C4-2B (cell line): ENCODE measurements around the gene IDUA.
"Not testable (repeated sequence)": the region's sequence is repeated elsewhere in the genome, so short reads cannot be mapped to it uniquely, and the experiment has no call there.

Source experiments
- H3K27ac ChIP-seq: fragments of 450-650 bp; 2 replicates; pipeline ENCODE4 v1.5.1; 2017
- ZFX ChIP-seq: fragments of 450-650 bp; IDR thresholded peaks from 2 replicates; pipeline ENCODE4 v1.6.1; 2017
- TF ChIP-seq, protein P1 (sequence below): fragments of 450-650 bp; conservative IDR thresholded peaks from 2 replicates; pipeline ENCODE4 v1.5.1; 2017; ENCODE audit warnings: mild to moderate bottlenecking

Gene IDUA

DNA sequence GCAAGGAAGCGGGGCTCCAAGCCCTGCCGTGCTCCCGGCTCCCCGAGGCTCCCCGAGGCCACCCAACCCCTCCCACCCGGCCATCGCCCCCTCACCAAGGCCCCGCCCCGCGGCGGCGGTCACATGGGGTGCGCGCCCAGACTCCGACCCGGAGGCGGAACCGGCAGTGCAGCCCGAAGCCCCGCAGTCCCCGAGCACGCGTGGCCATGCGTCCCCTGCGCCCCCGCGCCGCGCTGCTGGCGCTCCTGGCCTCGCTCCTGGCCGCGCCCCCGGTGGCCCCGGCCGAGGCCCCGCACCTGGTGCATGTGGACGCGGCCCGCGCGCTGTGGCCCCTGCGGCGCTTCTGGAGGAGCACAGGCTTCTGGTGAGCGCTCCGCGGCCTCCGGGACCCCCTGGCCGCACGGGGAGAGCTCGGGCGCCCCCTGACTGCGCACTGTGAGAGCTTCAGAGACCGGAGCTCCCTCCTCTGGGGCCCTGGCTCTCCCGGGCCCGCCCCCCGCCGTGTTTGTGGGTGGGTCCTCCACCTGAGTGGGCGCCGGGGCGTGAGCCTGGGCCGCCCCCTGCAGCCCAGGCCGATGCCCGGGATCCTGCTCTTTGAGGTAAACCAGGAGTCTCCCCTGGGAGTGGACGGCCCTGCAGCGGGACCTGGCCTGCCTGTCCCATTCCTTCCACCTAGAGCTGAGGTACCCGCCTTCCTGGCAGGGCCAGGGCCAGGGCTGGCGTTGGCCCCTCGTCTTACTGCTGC lies at the start of gene IDUA:
Gene IDUA, plus strand, starts transcription at position 166 of the 745 bp plus-strand sequence. Its CDS starts 41 bp downstream, at position 207.
- H3K27ac ChIP-seq: peak within 1 kb of the TSS; percentile 82
- 0 out of 2 replicates have a peak, but pooled peaks have one; percentile 25 for TF ChIP-seq ZFX
- TF ChIP-seq, protein P1, sequence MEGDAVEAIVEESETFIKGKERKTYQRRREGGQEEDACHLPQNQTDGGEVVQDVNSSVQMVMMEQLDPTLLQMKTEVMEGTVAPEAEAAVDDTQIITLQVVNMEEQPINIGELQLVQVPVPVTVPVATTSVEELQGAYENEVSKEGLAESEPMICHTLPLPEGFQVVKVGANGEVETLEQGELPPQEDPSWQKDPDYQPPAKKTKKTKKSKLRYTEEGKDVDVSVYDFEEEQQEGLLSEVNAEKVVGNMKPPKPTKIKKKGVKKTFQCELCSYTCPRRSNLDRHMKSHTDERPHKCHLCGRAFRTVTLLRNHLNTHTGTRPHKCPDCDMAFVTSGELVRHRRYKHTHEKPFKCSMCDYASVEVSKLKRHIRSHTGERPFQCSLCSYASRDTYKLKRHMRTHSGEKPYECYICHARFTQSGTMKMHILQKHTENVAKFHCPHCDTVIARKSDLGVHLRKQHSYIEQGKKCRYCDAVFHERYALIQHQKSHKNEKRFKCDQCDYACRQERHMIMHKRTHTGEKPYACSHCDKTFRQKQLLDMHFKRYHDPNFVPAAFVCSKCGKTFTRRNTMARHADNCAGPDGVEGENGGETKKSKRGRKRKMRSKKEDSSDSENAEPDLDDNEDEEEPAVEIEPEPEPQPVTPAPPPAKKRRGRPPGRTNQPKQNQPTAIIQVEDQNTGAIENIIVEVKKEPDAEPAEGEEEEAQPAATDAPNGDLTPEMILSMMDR: no peak; the same call in 1 of the 2 replicates

DNA sequence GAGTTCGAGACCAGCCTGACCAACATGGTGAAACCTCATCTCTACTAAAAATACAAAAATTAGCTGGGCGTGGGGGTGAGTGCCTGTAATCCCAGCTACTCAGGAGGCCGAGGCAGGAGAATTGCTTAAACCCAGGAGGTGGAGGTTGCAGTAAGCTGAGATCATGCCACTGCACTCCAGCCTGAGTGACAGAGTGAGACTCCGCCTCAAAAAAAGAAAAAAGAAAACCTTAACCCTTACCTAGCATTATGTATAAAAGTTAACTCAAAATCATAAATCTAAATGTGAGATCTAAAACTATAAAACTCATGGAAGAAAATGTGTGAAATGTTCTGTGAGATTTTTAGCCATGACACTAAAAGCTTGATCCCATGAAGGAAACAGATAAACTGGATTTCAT lies 47.3 kb upstream of the IDUA start:
- H3K27ac ChIP-seq: not testable (repeated sequence)

DNA sequence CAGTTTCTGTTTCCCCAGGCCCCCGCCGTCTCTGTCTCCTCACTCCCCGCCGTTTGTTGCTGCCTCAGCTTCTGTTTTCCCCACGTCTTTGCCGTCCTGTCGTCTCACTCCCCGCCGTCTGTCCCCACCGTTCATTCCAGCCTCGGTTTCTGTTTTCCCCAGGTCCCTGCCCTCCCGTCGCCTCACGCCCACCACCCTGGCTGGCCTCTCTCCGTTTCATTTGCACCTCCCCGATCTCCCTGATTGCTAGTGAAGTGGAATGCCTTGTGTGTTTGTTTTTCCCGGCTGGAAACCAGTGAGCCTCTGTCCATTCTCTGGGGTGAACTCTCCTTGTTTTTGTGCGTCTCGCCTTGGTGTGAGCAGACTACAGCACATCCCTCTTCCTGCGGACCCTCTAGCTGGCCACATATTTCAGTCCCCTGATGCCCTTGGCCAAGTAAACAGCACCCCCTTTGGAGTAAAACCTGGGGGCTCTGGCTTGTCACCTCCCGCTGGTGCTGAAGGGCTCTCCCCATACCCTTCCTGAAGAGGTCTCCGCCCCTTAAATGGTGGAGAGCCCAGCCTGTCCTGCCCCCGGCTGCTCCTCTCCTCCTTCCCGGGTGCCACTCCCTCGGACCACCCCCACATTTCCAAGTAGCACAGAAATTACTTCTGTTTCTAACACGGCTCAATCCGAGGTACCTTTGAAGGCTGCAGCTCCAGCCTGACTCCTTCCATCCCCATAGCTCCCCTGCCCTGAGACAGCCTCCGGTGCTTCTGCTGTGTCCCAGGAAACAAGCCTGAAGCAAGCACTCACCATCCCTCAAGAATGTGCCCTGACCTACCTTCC lies 41.4 kb upstream of the IDUA start:
- no peak overlapping the region for H3K27ac ChIP-seq
- TF ChIP-seq, protein P1: no peak
- TF ChIP-seq ZFX: no peak

- TF ChIP-seq, protein P1: no peak
- TF ChIP-seq ZFX: no peak
- no peak overlapping the region for H3K27ac ChIP-seq
These were observed 40.8 kb upstream of the IDUA start for GRCh38 chr4:946103-946450.

DNA sequence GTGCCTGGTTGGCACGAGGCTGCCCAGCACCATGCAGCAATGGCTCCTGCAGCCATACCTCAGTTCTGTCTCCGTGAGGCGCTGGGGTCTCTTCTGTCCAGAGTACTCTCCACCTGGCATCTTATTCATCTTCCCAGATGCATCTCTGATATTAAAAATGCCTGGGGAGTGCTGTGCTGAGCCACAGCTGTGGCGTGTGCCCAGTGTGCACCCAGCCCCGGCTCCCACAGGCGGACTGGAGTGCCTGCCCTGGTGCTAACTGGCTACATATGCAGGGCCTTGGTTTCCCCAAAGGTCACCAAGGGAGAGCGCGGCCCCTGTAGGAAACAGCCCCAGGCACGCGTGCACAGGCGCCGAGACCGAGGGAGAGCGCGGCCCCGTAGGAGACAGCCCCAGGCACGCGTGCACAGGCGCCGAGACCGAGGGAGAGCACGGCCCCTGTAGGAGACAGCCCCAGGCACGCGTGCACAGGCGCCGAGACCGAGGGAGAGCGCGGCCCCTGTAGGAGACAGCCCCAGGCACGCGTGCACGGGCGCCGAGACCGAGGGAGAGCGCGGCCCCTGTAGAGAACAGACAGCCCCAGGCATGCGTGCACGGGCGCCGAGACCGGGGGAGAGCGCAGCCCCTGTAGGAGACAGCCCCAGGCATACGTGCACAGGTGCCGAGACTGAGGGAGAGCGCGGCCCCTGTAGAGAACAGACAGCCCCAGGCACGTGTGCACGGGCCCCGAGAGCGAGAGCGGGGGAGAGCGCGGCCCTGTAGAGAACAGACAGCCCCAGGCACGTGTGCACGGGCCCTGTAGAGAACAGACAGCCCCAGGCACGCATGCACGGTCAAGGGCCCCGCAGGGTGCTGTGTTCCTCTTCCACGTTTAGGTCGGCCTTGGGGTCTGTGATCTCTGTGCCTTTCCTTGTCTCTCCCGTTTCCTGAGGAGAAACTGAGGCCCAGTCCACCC lies 40.0 kb upstream of the IDUA start:
- H3K27ac ChIP-seq: no peak overlapping the region
- TF ChIP-seq, protein P1: no peak
- no peak for TF ChIP-seq ZFX

- no peak for TF ChIP-seq ZFX
- TF ChIP-seq, protein P1: no peak
- no peak overlapping the region for H3K27ac ChIP-seq
These were observed 39.3 kb upstream of the IDUA start for GRCh38 chr4:947491-947971.
